ENCODE data around the gene RPRD2.

- peak in 1 of 6 experiments; percentile 23 for TF ChIP-seq CTCF (IDR thresholded peaks at IDR 0.05)
- TF ChIP-seq POLR2A (IDR thresholded peaks at IDR 0.05), result peak in 1 of 2 donors; percentile 42
Observed at GRCh38 chr1:150364231-150365003, 470 bp downstream of the RPRD2 start.
